ENCODE measurements around the gene GBF1. TPM values are rescaled to one million over a fixed set of nuclear protein-coding genes. Genes with fewer than 3 reads are reported as not detected.

GBF1 gene
- total RNA-seq, 3 donors from 2014 or later, result 51.9 to 67.8 (median 62.9) TPM

GRCh38 chr10:102396730-102397151, 151.4 kb downstream of the GBF1 start:
- no peaks in the 10 kb centered on the region for H3K36me3 ChIP-seq (ENCODE audit: low read depth)
- no peak overlapping the region for H3K4me3 ChIP-seq
- H3K9me3 ChIP-seq, result no peaks in the 10 kb centered on the region
- ATAC-seq (no peak), DNase-seq (peak in 1 of 3 donors; percentile 59)
- intact Hi-C loops (cut with DNase I, micrococcal nuclease), result no loop called here
- H3K4me1 ChIP-seq (ENCODE audit: low read depth), result peaks cover 22% of the 10 kb centered on the region
- TF ChIP-seq CTCF (IDR thresholded peaks at IDR 0.05), result no peak

- H3K4me3 ChIP-seq, result no peak overlapping the region
- no peaks in the 10 kb centered on the region for H3K36me3 ChIP-seq (ENCODE audit: low read depth)
- ATAC-seq (no peak), DNase-seq (peak in 1 of 3 donors; percentile 34)
- no peaks in the 10 kb centered on the region for H3K9me3 ChIP-seq
- intact Hi-C loops (cut with DNase I, micrococcal nuclease), result no loop called here
- peaks cover 22% of the 10 kb centered on the region for H3K4me1 ChIP-seq (ENCODE audit: low read depth)
- TF ChIP-seq CTCF (IDR thresholded peaks at IDR 0.05), result no peak
Measured at GRCh38 chr10:102397222-102398171, 152.2 kb downstream of the GBF1 start.

- peak in 2 of 3 donors; percentile 37 to 58 for DNase-seq
- H3K36me3 ChIP-seq (ENCODE audit: low read depth), result no peaks in the 10 kb centered on the region
Measured at GRCh38 chr10:102398172-102399020, 153.1 kb downstream of the GBF1 start.

GRCh38 chr10:102399217-102400021, 154.1 kb downstream of the GBF1 start:
- intact Hi-C loops (cut with DNase I, micrococcal nuclease), result no loop called here
- peak; percentile 84 for ATAC-seq
- H3K4me1 ChIP-seq (ENCODE audit: low read depth), result peaks cover 17% of the 10 kb centered on the region

More at GRCh38 chr10:102398172-102399020, 153.1 kb downstream of the GBF1 start:
- Histone ChIP-seq H3K4me1 (ENCODE audit: low read depth) (peaks cover 21% of the 10 kb centered on the region), H3K9me3 (no peaks in the 10 kb centered on the region), H3K4me3 (no peak overlapping the region)
- intact Hi-C loops (cut with DNase I, micrococcal nuclease), result no loop called here
- no peak for ATAC-seq
- no peak for TF ChIP-seq CTCF (IDR thresholded peaks at IDR 0.05)

More at GRCh38 chr10:102399217-102400021, 154.1 kb downstream of the GBF1 start:
- TF ChIP-seq CTCF (IDR thresholded peaks at IDR 0.05), result peak; percentile 96
- no peaks in the 10 kb centered on the region for H3K36me3 ChIP-seq (ENCODE audit: low read depth)
- DNase-seq, result peak; percentile 92 to 94 (median 93)
- peak overlapping the region; percentile 20 for H3K4me3 ChIP-seq
- no peaks in the 10 kb centered on the region for H3K9me3 ChIP-seq
